Natural killer cell treated with Interleukin-12 subunit alpha and Interleukin-12 subunit beta and Interleukin-15 and Interleukin-18, amount 100 ng/mL, for 72 hours (primary cell): ENCODE data around the gene HES4. TPM values are rescaled to one million over a fixed set of nuclear protein-coding genes. Genes with fewer than 3 reads are reported as not detected.

ENCODE experiments used
- ATAC-seq, 2 donors: fragments of 150-1000 bp; cut with Tn5 transposase in 1 of 2; sonication (Bioruptor Pico), chemical (Tn5 transposase) in 1 of 2; 2 replicates each; pipeline ENCODE4 v1.10.0; 2021
- DNase-seq: peaks from one replicate; pipeline ENCODE4 v3.0.0; 2022; ENCODE audit warnings: low spot score
- H3K27ac Mint-ChIP-seq, 2 donors: 1 replicate in 1 of 2; 2 replicates in 1 of 2; pipeline ENCODE4 v1.8.0; 2022; ENCODE audit warnings: mixed read lengths in 2 of 2, mild to moderate bottlenecking in 1 of 2, moderate library complexity in 1 of 2
- H3K27me3 Mint-ChIP-seq, 2 donors: 1 replicate in 1 of 2; 2 replicates in 1 of 2; pipeline ENCODE4 v1.8.0; 2022; ENCODE audit warnings: mixed read lengths in 2 of 2
- H3K36me3 Mint-ChIP-seq: one replicate; pipeline ENCODE4 v1.8.0; 2022; ENCODE audit warnings: mixed read lengths
- H3K4me1 Mint-ChIP-seq, 2 donors: 1 replicate in 1 of 2; 2 replicates in 1 of 2; pipeline ENCODE4 v1.8.0; 2022; ENCODE audit warnings: low read depth in 2 of 2, mixed read lengths in 2 of 2, mild to moderate bottlenecking in 1 of 2
- H3K4me3 Mint-ChIP-seq: one replicate; pipeline ENCODE4 v1.8.0; 2022; ENCODE audit warnings: mixed read lengths
- H3K9me3 Mint-ChIP-seq: 2 replicates; pipeline ENCODE4 v1.8.0; 2022; ENCODE audit warnings: mixed read lengths
- total RNA-seq, 2 donors: library from RNA; stranded (reverse); gene quantifications; one replicate each; pipeline ENCODE4 v1.2.3, GENCODE V29; 2022

The HES4 gene
- total RNA-seq, 2 donors from 2014 or later: not detected

GRCh38 chr1:950881-951280 lies 49.0 kb downstream of the HES4 start:
- Mint-ChIP-seq H3K27me3 (no peaks in the 10 kb centered on the region), H3K27ac (no peak overlapping the region), H3K36me3 (no peaks in the 10 kb centered on the region), H3K4me3 (no peak overlapping the region), H3K9me3 (no peaks in the 10 kb centered on the region), H3K4me1 (peaks cover 0 to 5% of the 10 kb centered on the region in 2 donors)
- DNase-seq (no peak), ATAC-seq (no peak)

GRCh38 chr1:950268-950667 lies 49.6 kb downstream of the HES4 start:
- Mint-ChIP-seq H3K27ac (no peak overlapping the region), H3K36me3 (no peaks in the 10 kb centered on the region)

More at GRCh38 chr1:950268-950667, 49.6 kb downstream of the HES4 start:
- Mint-ChIP-seq H3K9me3 (no peaks in the 10 kb centered on the region), H3K4me1 (peaks cover 0 to 4% of the 10 kb centered on the region in 2 donors), H3K27me3 (no peaks in the 10 kb centered on the region), H3K4me3 (no peak overlapping the region)
- DNase-seq (no peak), ATAC-seq (no peak)

Other genes with a start within 250 kb of the HES4 start
- gene SAMD11, start 76.2 kb downstream of the HES4 start, total RNA-seq: not detected
- 100 to 1,000 TPM; 113 to 143 TPM for gene NOC2L, start 40.8 kb downstream of the HES4 start, total RNA-seq
- 10 to 100 TPM; 19.0 to 27.9 TPM for gene KLHL17, start 39.5 kb downstream of the HES4 start, total RNA-seq
- 1 to 10 TPM; 1.4 TPM for gene PLEKHN1, start 33.6 kb downstream of the HES4 start, total RNA-seq
- gene PERM1, start 18.0 kb downstream of the HES4 start, total RNA-seq: not detected
- gene ISG15, start 13.4 kb upstream of the HES4 start, total RNA-seq: 10 to 100 TPM; 15.2 to 44.3 TPM
- 1 to 10 TPM; 9.3 to 9.4 TPM for gene AGRN, start 20.0 kb upstream of the HES4 start, total RNA-seq
- gene RNF223, start 74.2 kb upstream of the HES4 start, total RNA-seq: not detected
- gene C1orf159, start 116.0 kb upstream of the HES4 start, total RNA-seq: 10 to 100 TPM; 18.6 to 37.1 TPM
- gene TTLL10, start 173.8 kb upstream of the HES4 start, total RNA-seq: under 1 TPM in 1 of 2 donors, not detected in 1; 0.31 TPM
- gene TNFRSF18, start 206.5 kb upstream of the HES4 start, total RNA-seq: 100 to 1,000 TPM; 295 to 591 TPM
- 100 to 1,000 TPM in 1 of 2 donors, 10 to 100 TPM in 1; 56.8 to 305 TPM for gene TNFRSF4, start 214.1 kb upstream of the HES4 start, total RNA-seq
- gene SDF4, start 231.9 kb upstream of the HES4 start, total RNA-seq: 100 to 1,000 TPM; 243 to 251 TPM
- gene B3GALT6, start 232.1 kb upstream of the HES4 start, total RNA-seq: 10 to 100 TPM; 23.8 to 28.1 TPM
- gene C1QTNF12, start 246.6 kb upstream of the HES4 start, total RNA-seq: 1 to 10 TPM; 5.2 to 5.6 TPM